Measurements from ENCODE around the gene OTOP3.

Gene OTOP3

DNA sequence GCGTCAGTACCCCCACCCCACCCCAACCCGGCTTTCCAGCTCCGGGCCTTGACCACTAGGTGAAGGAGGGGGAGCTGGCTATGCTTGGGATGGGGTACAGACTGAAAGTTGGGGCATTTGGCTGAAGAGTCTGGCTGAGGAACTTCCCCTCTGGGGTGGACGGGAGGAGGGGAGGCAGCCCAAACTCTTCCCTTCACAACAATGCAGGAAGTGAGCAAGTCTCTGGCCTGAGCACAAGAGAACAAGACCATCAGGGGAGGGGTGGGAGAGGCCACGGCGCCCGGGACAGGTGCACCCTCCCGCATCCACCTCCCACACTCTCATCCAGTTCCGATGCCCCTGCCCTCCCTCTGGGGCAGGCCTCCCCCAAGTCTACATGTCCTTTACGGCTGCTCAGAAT, 18.3 kb upstream of the OTOP3 start:
- Histone ChIP-seq H3K4me1 (ENCODE audit: low read depth, poor library complexity, severe bottlenecking) (no peaks in the 10 kb centered on the region), H3K4me2 (no peak overlapping the region), H2AFZ (ENCODE audit: low read depth) (no peak overlapping the region), H3K27ac (no peak overlapping the region), H3K4me3 (IDR thresholded peaks at IDR 0.05; ENCODE audit: insufficient read depth, low read depth, low read length) (no peak overlapping the region), H3K36me3 (ENCODE audit: insufficient read depth) (no peaks in the 10 kb centered on the region), H3K27me3 (ENCODE audit: insufficient read depth, low read depth) (peaks cover 39% of the 10 kb centered on the region), H3K79me2 (ENCODE audit: insufficient read depth, low read depth) (no peaks in the 10 kb centered on the region), H4K20me1 (ENCODE audit: insufficient read depth) (no peaks in the 10 kb centered on the region), H3K9ac (no peak overlapping the region)
- TF ChIP-seq, protein P1, sequence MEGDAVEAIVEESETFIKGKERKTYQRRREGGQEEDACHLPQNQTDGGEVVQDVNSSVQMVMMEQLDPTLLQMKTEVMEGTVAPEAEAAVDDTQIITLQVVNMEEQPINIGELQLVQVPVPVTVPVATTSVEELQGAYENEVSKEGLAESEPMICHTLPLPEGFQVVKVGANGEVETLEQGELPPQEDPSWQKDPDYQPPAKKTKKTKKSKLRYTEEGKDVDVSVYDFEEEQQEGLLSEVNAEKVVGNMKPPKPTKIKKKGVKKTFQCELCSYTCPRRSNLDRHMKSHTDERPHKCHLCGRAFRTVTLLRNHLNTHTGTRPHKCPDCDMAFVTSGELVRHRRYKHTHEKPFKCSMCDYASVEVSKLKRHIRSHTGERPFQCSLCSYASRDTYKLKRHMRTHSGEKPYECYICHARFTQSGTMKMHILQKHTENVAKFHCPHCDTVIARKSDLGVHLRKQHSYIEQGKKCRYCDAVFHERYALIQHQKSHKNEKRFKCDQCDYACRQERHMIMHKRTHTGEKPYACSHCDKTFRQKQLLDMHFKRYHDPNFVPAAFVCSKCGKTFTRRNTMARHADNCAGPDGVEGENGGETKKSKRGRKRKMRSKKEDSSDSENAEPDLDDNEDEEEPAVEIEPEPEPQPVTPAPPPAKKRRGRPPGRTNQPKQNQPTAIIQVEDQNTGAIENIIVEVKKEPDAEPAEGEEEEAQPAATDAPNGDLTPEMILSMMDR (conservative IDR thresholded peaks at IDR 0.05; ENCODE audit: low read depth, low read length) = no peak

GRCh38 chr17:74918906-74919305, 16.8 kb upstream of the OTOP3 start:
- H4K20me1 ChIP-seq (ENCODE audit: insufficient read depth) = no peaks in the 10 kb centered on the region
- no peaks in the 10 kb centered on the region for H3K79me2 ChIP-seq (ENCODE audit: insufficient read depth, low read depth)
- no peak overlapping the region for H2AFZ ChIP-seq (ENCODE audit: low read depth)
- H3K4me2 ChIP-seq = no peak overlapping the region
- TF ChIP-seq, protein P1 (conservative IDR thresholded peaks at IDR 0.05; ENCODE audit: low read depth, low read length) = no peak
- H3K36me3 ChIP-seq (ENCODE audit: insufficient read depth) = no peaks in the 10 kb centered on the region
- no peak overlapping the region for H3K27ac ChIP-seq
- no peaks in the 10 kb centered on the region for H3K4me1 ChIP-seq (ENCODE audit: low read depth, poor library complexity, severe bottlenecking)
- no peak overlapping the region for H3K4me3 ChIP-seq (IDR thresholded peaks at IDR 0.05; ENCODE audit: insufficient read depth, low read depth, low read length)
- no peak overlapping the region for H3K9ac ChIP-seq
- peaks cover 40% of the 10 kb centered on the region for H3K27me3 ChIP-seq (ENCODE audit: insufficient read depth, low read depth)

- Histone ChIP-seq H3K27ac (no peak overlapping the region), H3K4me2 (no peak overlapping the region), H2AFZ (ENCODE audit: low read depth) (no peak overlapping the region), H4K20me1 (ENCODE audit: insufficient read depth) (no peaks in the 10 kb centered on the region), H3K9ac (no peak overlapping the region), H3K4me3 (IDR thresholded peaks at IDR 0.05; ENCODE audit: insufficient read depth, low read depth, low read length) (no peak overlapping the region), H3K36me3 (ENCODE audit: insufficient read depth) (no peaks in the 10 kb centered on the region), H3K79me2 (ENCODE audit: insufficient read depth, low read depth) (no peaks in the 10 kb centered on the region), H3K4me1 (ENCODE audit: low read depth, poor library complexity, severe bottlenecking) (no peaks in the 10 kb centered on the region), H3K27me3 (ENCODE audit: insufficient read depth, low read depth) (peaks cover 40% of the 10 kb centered on the region)
- TF ChIP-seq, protein P1 (conservative IDR thresholded peaks at IDR 0.05; ENCODE audit: low read depth, low read length) = no peak
These were observed 16.0 kb upstream of the OTOP3 start for GRCh38 chr17:74919440-74920305.

- Histone ChIP-seq H3K27me3 (ENCODE audit: insufficient read depth, low read depth) (peaks cover 42% of the 10 kb centered on the region), H3K4me2 (no peak overlapping the region), H3K36me3 (ENCODE audit: insufficient read depth) (no peaks in the 10 kb centered on the region), H3K4me1 (ENCODE audit: low read depth, poor library complexity, severe bottlenecking) (no peaks in the 10 kb centered on the region), H3K79me2 (ENCODE audit: insufficient read depth, low read depth) (no peaks in the 10 kb centered on the region), H4K20me1 (ENCODE audit: insufficient read depth) (no peaks in the 10 kb centered on the region), H3K9ac (no peak overlapping the region), H3K27ac (no peak overlapping the region), H3K4me3 (IDR thresholded peaks at IDR 0.05; ENCODE audit: insufficient read depth, low read depth, low read length) (no peak overlapping the region), H2AFZ (ENCODE audit: low read depth) (no peak overlapping the region)
- TF ChIP-seq, protein P1 (conservative IDR thresholded peaks at IDR 0.05; ENCODE audit: low read depth, low read length) = no peak
These were observed 15.4 kb upstream of the OTOP3 start for GRCh38 chr17:74920306-74920620.
